GM19351 (cell line): ENCODE data around the gene SYCE3.
"Not testable (repeated sequence)": the region's sequence is repeated elsewhere in the genome, so short reads cannot be mapped to it uniquely, and the experiment has no call there.

Experiments used
- ATAC-seq: cut with Tn5 transposase; IDR thresholded peaks from one replicate; pipeline ENCODE4 v1.9.1; 2021; ENCODE audit warnings: mild to moderate bottlenecking, moderate library complexity; ENCODE audit not compliant: unreplicated experiment

The SYCE3 gene, protein sequence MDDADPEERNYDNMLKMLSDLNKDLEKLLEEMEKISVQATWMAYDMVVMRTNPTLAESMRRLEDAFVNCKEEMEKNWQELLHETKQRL

DNA sequence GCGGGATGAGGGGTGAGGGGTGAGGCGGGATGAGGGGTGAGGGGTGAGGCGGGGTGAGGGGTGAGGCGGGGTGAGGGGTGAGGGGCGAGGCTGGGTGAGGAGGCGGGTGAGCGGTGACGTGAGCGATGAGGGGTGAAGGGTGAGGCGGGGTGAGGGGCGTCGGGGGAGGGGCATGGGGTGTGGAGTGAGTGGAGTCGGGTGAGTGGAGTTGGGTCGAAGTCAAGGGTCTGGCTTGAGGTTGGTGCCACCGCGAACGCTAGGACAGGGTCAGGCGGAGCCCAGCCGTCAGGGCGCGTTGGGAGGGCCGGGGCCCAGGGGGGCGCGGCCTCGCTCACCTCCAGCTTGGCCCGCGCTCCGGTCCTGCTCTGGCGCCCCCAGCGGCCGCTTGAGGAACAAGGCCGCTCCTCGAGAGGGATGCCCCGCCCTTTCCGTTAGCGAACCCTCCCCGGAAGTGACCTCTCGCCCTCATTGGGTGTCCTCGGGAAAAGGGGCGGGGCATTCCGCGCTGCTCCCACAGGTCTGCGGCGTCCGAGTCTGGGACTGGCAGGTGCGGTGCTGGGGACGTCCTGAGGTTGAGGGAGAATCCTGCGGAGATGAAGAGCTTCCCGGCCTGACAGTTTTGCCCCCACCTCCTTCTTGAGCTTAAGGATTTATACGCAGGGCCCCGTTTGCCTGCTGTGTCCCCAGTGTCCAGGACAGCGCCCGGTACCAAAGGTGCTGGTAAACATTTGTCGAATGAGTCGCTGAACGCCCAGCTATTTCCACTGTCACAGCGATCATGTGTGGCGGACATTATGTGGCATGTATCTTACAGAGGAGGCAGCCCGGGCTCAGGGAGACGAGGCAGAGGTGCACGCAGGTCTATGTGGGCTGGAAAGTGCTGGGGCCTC, at the start of gene SYCE3:
Gene SYCE3 (minus strand): TSS at position 397 of the 890 bp plus-strand sequence. CDS start 6,514 bp downstream, outside the sequence.
- peak; percentile 98 for ATAC-seq

DNA sequence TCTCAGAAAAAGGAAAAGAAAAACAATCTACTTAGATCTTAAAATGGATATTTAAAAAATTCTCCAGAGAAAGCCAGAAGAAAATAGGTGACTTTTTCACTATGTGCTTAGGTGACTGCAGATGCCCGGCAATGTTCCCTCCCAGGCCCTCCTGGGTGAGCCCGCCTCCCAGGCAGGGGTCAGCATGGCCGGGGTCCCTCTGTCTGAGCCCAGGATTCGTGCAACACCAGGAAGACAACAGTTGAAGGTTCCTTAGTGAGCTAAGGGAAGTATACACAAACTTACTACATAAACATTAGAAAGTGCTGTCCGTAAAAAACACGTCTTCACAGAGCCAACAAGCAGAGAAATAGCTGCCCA, 49.4 kb upstream of the SYCE3 start:
- ATAC-seq, result no peak

DNA sequence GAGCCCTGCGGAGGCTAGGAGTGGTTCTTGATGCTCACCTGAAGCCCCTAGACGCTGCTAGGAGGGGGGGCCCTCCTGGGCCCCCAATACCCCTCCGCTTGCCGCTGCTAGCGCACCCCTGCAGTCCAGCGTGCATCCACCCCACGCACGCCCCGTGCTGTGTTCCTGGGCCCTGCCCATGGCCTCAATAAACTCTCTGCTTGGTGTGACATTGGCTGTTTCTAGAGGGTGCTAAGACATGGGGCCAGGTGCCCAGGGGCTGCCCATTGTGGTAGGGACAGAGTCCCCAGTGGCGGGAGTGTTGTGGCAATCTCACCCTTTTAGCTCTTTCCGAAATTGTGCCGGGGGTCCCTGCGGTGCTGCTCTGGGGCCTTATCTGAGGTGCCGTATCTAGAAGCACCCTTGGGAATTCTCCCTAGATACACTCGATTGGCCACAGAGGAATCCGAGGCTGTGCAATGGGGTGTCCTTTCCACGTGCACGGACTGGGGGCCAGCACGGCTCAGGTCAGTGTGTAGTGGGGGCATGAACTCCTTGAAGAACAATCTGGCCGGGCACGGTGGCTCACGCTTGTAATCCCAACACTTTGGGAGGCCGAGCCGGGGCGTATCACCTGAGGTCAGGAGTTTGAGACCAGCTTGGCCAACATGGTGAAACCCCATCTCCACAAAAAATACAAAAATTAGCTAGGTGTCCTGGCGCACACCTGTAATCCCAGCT, 48.8 kb upstream of the SYCE3 start:
- no peak for ATAC-seq

DNA sequence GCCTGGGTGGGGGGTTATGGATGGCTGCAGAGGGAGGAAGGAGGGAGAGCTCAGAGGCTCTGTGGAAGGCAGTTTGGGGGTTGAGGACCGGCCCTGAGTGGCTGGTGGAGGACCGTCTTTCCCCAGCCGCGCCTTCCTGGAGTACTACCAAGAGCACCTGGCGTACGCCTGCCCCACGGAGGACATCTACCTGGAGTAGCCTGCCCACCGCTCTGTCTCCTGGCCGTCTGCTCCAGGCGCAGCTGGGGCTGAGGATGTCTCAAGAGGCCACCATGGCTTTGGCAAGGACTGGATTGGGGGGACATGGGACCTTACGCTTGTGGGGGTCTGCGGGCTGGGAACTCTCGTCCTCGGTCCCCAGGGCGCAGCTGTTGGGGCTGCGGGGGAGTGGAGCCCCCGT, 47.9 kb upstream of the SYCE3 start:
- no peak for ATAC-seq

DNA sequence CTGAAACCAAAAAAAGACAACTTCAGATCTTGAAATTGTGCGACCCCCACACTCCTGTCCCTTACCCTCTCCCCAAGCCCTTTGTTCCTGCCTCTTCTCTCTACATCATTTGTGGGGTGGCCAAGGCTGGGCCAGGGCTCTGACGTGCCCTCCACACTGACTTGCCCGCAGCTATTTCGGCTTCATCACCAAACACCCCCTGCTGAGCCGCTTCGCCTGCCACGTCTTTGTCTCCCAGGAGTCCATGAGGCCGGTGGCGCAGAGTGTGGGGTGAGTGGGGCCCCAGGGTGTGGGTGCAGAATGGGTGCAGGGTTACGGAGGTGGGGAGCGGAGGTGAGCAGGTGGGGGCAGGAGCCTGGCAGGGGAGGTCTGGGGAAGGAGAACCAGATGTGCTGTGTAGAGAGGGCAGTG, 47.3 kb upstream of the SYCE3 start:
- ATAC-seq, result no peak

DNA sequence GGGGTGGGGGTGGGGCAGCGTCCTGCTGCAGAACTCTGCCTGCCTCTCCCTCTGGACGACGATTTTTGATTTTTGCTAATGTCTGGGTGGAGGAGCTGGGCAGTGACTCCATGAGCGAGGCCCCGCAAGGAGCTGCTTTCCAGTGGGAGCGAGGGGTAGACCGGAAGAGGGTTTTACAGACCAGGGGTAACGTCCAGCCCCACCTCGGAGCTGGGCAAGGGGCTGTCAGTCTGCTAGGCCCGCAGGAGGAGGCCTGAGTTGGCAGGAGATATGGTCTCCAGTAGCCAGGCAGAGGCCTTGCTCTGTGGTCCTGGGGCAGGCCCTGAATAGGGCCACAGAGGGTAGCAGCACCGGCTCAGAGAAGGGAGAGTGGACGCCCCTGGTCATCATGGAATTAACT, 46.9 kb upstream of the SYCE3 start:
- no peak for ATAC-seq

DNA sequence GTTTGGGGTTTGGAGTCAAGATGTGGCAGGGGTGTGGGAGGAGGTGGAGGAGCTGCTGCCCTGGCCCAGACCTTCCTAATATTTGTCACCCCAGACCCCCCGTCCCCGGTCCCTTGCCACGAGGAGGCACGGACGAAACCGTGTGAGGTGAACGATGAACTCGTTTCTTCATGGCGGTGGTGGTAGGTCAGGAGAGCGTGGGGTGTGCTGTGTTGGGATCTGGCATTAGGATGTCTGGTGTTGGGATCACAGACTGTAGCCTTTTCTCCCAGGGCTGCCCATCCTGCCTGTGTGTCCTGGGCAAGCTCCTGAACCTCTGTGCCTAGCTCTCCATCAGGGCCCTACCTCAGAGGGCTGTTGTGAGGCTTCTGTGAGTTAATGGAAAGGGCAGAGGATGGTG, 46.3 kb upstream of the SYCE3 start:
- no peak for ATAC-seq

DNA sequence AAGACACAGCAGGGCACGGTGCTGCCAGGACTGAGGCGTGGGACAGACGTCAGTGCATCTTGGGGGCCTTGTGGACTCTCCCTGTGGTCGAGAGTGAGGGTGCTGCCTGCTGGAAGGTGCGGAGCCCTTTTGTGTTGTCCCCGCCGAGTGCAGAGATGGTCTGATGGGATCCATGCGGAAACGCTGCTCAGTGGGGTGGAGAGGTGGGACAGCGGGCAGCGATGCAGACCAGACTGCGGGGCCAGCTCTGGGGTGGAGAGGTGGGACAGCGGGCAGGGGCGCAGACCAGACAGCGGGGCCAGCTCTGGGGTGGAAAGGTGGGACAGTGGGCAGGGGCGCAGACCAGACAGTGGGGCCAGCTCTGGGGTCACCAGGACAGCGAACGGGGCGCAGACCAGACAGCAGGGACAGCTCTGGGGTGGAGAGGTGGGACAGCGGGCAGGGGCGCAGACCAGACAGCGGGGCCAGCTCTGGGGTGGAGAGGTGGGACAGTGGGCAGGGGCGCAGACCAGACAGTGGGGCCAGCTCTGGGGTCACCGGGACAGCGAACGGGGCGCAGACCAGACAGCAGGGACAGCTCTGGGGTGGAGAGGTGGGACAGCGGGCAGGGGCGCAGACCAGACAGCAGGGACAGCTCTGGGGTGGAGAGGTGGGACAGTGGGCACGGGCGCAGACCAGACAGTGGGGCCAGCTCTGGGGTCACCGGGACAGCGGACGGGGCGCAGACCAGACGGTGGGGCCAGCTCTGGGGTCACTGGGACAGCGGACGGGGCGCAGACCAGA, 45.5 kb upstream of the SYCE3 start:
- ATAC-seq, result not testable (repeated sequence)

DNA sequence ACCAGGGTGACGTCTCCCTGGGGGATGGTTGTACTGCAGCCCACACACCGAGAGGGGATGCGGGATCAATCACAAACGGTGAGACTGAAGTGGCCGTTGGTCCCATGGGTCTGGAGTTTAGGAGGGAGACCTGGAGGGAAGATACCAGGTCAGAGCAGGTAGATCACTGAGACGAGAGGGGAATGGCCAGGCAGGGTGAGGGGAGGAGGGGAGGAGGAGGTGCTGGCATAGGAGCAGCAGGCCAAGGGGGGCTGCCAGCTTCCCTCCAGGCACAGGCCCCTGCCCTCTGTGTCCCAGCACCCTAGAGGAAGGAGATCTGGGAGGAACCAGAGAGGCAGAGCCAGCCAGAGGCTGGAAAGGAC, 44.9 kb upstream of the SYCE3 start:
- ATAC-seq, result no peak

DNA sequence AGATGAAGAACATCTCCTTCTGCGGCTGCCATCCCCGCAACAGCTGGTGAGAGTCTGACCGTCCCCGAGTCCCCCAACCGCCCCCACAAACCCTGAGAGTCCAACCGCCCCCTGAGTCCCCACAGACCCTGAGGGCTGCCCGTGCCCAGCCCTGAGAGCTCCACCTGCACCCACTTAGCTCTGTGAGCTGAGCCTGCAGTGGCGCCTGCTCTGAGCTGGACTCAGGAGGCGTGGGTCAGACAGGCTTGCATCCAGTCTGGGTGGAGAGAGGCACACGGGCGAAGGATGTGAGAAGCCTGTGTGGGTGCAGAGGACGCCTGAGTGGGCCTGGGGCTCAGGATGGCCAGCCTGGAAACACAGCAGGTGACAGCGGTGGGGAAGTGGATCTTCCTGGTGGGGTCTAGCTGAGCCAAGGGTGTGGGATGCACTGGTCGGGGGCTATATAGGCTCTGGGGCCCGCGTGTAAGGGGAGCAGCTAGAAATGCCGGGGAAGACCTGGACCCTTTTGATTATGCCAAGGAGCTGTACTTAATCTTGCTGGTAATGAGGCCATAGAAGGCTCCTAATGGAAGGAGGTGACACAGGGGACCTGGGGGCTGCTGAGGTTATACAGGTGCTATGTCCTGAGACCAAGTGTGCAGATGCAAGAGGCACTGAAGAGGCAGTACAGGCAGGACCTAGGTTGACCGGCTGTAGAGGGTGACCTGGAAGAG, 44.4 kb upstream of the SYCE3 start:
- no peak for ATAC-seq

DNA sequence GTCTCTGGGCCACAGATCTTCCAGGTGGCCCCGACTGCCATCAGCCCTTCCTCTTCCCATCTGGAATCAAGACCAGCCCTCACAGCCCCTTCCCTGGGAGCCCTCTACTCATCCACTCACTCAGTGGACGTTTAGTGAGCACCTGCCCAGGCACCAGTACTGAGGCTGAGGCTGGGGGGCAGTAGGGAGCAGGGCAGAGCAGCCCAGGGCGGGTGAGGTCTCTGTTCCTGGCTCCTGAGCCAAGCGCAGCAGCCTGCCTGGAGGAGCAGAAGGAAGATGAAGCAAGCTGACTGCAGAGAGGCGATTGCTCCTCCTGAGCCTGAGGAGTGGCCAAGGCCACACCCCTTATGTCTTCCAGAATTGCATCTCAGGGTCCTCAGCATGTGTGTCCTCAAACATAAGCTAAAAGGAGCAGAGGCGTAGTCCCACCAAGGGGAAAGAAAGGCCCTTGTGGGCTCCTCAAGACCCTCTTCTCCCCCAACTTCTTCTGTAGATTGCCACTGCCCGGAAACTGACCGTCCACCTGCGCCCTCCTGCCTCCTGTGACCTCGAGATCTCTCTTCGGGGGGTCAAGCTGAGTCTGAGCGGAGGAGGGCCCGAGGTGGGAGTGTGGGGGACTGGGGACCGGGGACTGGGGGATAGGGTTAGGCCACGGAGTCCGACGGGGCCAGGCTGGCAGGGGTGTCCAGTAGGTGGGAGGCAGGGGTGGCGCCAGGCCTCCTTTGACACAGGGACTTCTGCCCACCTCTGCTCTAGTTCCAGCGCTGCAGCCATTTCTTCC, 43.6 kb upstream of the SYCE3 start:
- ATAC-seq, result no peak

DNA sequence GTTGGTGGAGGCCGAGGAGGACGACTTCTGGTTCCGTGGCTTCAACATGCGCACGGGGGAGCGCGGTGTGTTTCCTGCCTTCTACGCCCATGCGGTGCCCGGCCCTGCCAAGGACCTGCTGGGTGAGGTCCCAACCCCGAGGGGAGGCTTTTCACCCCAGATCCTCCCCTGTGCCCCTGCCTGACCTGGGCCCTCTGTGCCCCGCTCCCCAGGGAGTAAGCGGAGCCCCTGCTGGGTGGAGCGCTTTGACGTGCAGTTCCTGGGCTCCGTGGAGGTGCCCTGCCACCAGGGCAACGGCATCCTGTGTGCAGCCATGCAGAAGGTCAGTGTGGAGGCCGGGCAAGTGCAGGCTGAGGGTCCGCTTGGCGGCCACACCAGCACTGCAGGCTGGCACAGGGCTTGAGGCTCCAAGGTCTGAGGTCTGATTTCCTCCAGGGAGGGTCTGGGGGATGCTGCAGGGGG, 42.9 kb upstream of the SYCE3 start:
- ATAC-seq, result no peak

DNA sequence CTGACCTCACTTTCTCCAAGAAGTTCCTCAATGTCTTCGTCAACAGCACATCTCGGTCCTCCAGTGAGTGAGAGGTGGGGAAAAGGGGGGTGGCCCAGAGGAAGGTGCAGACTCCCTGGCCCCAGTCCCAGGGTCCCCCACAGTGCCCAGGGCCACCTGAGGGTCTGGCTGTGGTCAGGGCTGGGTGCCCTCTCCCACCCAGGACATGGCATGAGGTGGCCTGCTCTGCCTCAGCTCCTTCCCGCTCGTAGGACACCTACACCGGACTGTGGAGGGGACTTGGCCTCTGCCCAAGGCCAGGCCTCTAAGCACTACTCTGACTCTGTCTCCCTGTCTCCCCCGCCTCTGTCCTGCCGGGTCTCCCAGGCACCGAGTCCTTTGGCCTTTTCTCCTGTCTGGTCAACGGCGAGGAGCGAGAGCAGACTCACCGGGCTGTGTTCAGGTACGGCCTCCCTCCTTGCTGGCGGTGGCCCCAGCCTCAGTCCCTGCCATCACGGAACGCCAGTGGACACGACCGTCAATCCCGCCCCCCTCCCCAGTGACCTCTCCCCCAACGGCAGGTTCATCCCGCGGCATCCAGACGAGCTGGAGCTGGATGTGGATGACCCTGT, 42.4 kb upstream of the SYCE3 start:
- ATAC-seq, result no peak

DNA sequence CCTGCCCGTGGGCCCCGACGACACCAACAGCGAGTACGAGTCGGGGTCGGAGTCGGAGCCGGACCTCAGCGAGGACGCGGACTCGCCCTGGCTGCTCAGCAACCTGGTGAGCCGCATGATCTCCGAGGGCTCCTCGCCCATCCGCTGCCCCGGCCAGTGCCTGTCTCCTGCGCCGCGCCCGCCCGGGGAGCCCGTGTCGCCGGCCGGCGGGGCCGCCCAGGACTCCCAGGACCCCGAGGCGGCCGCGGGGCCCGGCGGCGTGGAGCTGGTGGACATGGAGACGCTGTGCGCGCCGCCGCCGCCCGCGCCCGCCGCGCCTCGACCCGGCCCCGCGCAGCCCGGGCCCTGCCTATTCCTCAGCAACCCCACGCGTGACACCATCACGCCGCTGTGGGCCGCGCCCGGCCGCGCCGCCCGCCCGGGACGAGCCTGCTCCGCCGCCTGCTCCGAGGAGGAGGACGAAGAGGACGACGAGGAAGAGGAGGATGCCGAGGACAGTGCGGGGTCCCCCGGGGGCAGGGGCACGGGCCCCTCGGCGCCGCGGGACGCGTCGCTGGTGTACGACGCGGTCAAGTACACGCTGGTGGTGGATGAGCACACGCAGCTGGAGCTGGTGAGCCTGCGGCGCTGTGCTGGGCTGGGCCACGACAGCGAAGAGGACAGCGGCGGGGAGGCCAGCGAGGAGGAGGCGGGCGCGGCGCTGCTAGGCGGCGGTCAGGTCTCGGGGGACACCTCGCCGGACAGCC, 41.7 kb upstream of the SYCE3 start:
- no peak for ATAC-seq

DNA sequence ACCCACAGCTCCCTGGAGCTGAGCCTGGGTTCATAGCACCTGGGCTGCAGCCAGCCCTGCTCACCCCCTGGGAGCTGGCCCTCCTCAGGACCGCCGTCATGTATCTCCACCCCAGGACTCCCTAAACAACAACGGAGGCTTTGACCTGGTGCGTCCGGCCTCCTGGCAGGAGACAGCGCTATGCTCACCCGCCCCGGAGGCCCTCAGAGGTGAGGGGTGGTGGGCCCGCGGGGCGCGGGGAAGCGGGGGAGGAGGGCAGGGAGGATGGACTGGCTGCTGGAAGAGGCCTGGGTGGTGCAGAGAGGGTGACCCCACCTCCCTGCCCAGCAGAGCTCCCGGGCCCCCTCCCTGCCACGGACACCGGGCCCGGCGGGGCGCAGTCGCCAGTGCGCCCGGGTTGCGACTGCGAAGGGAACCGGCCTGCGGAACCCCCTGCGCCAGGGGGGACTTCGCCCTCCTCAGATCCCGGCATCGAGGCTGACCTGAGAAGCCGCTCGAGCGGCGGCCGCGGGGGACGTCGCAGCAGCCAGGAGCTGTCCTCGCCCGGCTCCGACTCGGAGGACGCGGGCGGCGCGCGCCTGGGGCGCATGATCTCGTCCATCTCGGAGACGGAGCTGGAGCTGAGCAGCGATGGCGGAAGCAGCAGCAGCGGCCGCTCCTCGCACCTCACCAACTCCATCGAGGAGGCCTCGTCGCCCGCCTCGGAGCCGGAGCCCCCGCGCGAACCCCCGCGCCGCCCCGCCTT, 41.0 kb upstream of the SYCE3 start:
- no peak for ATAC-seq

DNA sequence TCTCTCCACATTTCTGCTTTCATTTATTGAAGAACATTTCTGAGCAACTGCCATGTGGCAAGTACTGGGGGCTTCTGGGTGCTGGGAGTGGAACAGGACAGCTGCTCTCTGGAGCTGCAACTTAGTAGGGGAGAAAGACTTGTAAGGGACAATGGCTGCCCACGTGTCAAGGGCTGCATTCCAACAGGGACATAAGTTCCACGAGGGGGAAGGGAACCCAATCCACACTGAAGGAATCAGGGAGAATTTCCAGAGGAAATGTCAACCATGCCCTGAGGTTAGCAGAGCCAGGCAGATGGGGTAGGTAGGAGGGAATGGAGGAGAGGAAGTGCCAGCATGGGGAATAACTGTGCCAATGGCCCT, 39.6 kb upstream of the SYCE3 start:
- no peak for ATAC-seq

DNA sequence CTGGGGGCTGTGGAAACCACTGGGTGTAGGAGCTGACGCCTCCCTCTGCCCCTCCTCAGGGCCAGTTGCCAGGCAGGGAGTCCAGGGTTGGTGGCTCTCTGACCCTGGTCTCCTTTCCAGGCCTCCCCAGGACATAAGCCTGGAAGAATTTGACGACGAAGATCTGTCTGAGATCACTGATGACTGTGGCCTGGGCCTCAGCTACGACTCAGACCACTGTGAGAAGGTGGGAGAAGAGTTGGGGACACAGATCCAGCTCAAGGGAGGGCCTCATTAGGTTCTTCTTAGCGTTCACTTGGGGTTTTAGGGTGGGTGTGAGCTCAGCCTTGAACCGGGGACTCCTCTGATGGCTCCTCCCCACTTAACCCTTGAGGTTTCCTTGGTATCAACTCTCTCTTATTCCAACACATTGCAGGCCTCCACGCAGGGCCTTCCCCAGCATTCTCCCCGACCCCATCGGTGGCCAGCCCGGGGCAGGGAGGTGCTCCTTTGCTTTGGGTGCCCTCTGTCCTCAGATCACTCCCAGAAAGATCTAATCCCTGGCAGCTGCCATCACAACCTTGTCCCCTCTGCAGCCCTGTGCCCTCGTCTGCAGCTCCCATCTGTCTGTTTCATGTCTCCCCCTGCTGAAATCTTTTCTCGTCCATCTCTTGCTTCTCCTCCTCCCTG, 39.1 kb upstream of the SYCE3 start:
- ATAC-seq, result no peak
